ENCODE results near the gene EEPD1.

The EEPD1 gene

DNA sequence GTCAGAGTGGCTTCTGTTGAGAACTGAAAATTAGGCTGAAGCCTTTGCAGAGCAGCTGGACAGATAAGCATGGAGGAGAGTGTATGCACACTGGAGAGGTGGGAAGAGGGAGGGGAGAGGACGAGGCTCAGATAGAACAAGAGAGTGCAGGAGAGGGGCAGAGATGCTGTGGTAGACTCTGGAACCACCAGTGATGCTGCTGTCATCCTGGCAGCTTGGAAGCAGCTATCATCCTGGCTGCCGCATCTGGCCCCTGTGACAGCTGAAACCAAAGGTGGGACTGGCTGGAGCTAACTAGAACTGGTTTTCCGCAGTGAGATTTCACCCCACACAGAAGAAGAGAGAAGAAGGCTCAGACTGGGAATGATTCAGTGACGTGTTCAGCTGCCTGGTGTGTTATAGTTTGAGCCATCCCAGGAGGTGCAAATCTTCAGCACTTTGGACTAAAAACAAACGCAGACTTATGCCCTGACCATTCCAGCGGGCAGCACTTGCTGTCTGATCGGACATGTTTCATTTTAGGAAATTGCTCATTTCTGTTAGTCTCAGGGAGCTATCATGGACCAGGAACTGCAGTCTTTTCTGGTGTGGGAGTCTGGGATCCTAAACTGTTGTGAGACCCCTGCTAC lies 38.4 kb downstream of the EEPD1 start:
- DNase-seq (ENCODE audit: low read depth), result no peak

DNA sequence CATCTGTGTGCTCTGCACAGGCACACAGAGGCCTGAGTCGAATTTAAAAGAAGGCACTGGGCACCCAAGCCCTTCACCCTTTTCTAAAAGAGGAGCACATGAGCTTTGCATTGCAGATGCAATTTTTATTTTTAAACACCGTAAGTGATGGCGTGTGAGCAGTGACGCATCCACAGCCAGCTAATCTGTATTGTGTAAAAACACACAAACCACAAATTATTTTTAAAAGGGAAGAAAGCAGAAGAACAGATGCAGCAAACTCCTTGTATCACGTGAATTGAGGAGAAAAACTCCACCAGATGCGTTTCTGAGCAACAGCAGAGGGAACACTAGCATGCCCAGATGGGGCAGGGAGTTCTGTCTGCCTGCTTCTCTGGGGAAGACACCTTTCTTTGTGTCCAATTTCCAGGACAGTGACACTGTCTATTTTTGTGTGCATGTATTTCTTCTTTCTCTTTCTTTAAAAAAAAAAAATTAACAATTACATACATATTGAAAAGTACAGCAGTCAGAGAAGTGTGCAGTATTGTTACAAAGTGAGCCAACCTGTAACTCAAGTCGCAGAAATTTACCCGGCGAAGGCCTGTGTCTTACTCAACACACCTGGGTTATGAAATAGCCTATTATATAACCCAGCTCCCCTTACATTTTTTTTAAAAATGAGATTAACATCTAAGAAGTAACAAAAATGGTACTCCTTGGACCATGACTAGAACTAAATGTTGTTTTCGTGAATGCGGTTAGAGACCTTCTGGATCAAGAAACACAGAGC lies 39.2 kb downstream of the EEPD1 start:
- DNase-seq (ENCODE audit: low read depth), result no peak

DNA sequence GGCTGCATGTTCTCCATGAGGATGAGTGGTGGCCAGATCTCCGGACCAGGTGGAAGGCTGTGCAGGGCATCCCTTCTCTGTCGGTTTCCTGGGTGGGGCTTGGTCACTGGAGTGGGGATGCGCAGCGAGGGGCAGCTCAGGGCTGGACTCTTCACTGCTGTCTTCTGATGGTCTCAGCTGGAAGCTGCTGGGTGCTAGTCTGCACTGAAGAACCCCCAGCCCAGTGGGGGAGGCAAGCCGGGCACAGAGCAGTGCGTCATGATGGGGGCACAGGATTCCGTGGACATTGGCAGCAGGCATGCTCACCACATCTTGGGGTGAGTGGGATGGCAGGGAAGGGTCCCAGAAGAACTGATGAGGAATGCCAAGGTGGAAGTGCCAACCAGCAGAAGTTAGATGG lies 39.8 kb downstream of the EEPD1 start:
- no peak for DNase-seq (ENCODE audit: low read depth)

DNA sequence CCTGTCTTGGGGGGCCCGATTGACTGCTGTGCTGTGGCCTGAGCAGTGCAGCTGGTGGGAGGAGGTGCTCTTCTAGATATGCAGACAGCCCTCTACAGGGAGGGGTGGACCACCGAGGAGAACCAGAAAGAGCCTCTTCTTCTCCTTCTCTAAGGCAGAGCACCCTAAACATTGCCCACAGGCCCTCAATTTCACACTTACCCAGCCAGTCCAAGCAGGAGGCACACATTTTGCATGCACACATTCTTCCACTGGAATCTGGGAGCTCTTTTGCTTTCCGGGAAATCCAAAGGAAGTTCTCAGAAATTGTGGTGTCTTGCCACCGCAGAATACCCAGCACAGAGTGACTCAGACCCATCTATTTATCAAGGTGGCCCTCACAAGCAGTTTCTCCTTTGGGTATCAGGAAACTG lies 45.8 kb downstream of the EEPD1 start:
- no peak for DNase-seq (ENCODE audit: low read depth)

DNA sequence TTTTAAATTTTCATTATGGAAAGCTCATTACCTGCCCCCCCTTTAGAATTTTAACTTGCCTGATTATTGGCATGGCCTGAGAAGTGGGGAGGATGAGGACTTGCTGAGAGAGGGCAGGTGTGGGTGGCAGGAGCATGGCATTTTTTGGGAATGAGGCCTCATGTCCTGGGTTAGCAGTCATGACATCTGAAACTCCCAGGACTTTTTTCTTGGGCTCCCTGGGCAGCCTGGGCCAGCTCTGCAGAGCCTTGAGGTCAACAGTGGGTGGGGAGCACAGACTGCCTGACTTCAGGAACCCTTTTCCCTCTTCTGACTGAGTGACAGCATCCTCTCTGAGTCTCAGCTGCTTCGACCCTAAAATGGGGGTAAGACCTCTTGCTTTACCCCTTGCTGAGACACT lies 46.3 kb downstream of the EEPD1 start:
- DNase-seq (ENCODE audit: low read depth), result no peak

DNA sequence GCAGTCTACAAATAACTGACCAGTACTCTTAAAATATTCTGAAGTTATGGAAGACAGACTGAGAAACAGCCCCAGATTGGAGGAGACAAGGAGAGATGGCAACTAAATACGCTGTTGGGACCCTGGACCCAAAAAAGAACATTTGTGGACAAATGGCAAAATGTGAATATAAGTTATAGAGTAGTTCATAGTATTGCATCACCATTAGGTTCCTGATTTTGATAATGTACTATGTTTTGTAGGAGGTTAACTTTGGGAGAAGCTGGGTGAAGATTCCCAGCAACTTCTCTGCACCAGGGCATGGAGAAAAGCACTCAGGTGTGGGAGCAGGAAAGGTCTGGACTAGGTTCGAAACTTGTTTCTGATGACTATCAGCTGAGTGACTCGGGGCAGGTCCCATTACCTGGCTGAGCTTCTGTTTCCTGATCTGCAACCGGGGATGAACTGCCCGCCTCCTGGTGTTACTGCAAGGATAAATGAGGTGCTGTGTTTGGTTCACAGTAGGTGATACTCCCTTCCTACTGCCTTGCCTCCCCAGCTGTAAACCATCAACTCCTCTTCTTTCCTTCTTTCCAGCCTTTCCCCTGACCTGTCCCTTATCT lies 48.2 kb downstream of the EEPD1 start:
- DNase-seq (ENCODE audit: low read depth), result no peak

DNA sequence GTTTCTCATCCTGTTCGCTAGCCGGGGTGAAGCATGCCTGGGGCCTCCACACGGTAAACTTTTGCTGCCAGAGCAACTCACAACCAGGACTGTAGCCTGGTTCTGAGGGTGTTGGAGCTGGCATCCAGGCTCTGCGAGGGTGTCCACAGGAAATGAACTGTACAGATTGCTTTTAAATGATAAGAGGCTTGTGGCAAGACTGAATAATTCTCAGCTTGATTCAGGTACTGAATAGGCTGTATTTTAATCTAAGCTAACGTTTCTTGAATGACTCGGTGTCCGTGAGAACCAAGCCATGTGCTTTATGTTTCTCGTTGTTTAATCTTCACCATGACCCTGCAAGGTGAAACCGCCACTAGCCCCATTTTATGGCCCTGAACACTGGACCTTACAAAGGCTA lies 49.3 kb downstream of the EEPD1 start:
- DNase-seq (ENCODE audit: low read depth), result no peak

DNA sequence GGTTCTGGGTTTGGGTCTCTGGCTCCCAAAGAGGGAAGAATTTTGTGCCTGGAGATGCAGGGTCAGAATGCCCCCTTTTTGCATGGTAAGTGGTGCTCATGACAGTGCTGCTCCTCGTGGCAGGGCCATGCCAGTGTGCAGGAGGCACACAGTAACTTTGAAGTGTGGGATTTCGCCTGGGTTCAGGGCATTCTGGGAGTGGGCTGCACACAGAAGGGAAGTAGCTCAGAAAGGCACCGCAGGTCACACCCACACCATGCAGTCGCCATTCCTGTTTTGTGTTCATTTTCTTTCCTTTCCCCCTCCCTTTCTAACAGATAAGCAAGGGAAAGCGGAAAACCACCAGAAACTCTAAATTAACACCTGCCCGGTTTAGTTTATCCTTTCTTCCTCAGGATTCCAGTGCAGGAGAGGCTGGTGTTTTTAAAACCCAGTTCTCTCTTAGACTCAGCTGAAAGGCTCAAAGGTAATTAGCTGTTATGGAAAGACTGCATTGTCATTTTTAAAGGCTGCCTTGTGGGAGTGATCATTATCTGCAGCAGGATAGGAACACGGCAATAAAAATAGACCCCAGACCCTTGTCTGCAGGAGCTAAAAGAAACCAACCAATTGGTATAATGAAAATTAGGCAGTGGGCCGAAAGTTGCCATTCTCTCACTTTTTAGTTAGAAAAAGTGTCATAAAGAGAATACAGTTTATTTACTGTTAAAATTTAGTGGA lies 50.2 kb downstream of the EEPD1 start:
- no peak for DNase-seq (ENCODE audit: low read depth)

DNA sequence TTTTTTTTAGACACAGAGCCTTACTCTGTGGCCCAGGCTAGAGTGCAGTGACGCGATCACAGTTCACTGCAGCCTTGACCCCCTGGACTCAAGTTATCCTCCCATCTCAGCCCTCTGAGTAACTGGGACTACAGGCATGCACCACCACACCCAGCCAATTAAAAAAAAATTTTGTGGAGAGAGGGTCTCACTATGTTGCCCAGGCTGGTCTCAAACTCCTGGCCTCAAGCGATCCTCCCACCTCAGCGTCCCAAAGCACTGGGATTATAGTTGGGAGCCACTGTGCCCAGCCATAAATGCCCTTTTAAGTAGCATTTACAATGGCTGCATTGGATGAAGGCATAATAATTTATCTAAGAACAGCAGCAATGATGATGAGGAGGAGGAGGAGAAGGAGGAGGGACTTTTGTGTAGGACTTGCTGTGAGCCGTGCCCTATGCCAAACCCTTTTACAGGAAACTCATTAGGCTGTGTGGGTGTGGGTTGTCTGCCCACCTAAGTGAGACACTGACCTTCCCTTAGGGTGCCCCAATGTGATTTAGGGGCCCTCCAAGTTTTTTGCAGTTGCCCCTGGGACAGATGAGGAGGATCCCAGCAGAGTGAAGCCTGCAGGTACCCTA lies 51.1 kb downstream of the EEPD1 start:
- DNase-seq (ENCODE audit: low read depth), result no peak

DNA sequence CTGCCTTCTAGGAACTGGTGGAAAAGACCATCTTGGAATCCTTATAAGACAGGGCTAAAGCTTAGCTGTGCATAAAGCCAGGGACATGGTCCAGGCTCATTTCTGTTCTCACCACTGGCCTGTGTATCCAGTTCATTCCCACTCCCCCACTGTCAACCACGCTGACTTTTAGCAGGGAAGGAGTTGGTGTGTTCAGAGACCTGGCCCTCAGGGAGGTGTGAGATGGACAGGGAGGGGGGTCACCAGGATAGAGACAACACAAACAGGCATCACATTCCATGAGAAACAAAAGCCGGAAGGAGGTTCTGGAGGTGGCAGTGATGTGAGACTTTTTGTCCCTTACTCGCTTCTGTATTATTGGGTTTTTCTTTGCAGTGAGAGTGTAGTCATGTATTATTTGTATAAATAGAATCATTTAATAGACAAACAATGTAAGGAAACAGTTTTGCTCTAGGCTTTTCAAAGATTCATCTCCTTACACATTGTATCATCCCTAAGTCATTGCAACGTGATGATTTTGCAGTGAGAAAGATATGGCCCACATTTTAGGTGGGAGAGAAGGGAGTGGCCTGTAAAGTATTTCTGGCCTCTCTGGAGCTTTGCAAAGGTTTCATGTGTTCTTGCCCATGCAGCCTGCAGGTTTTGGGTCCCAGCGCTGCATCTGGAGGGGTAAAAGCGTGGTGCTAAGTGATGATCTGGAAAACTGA lies 52.0 kb downstream of the EEPD1 start:
- no peak for DNase-seq (ENCODE audit: low read depth)

DNA sequence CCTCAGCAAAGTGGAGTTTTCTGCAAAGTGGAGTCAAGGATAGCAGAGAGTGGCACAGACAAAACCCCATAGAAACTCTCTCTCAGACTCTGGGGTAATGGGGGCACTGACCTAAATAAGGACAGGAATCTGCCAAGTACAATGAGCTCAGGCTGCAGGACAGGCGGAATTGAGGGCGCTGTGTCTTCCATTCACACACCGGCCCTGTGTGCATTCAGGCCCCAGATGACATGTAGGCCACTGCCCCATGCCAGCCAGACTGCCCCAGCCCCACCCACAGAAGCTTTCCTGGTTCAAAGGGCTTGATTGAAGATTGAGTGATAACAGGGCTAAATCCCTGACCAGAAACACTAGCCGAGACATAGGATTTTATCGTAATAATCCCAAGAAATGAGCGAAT lies 52.7 kb downstream of the EEPD1 start:
- DNase-seq (ENCODE audit: low read depth), result no peak

DNA sequence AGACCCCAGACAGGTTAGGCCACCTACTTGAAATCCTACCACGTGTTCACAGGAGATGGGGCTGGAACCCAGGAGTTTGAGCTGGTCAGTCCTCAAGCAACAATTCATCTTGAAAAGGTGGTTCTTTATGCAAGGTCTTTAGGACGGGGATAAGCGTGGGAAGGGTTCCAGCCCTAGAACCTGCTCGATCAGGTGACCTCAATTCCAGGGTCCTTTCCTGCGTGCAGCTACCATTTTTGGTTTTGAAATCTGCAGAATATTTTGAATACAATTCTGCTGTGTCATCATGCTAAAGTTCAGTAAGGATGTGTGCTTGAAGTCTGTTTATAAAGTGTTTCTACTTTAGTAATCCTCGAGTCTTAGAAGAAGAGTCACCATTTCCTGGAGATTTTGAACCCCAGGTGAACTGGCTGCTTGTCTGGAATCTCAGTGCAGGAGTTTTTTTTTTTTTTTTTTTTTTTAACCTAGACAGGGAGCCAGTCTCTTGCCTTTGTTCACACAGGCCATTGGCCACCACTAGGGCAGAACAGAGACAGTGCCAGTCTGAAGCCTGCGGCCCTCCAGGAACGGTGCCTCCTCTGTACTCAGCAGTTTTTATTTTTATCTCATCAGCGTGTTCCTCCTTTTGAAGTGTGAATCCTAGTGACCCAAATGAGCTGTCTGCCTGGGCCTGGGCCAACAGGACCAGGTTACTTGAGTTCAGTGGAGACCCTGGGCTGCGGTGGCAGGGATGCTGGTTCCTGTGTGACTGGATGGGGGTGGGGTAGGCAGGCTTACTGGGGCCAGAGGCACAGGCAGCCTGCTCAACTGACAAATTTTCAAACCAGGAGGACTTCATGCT lies 54.6 kb downstream of the EEPD1 start:
- peak; percentile 88 for DNase-seq (ENCODE audit: low read depth)

DNA sequence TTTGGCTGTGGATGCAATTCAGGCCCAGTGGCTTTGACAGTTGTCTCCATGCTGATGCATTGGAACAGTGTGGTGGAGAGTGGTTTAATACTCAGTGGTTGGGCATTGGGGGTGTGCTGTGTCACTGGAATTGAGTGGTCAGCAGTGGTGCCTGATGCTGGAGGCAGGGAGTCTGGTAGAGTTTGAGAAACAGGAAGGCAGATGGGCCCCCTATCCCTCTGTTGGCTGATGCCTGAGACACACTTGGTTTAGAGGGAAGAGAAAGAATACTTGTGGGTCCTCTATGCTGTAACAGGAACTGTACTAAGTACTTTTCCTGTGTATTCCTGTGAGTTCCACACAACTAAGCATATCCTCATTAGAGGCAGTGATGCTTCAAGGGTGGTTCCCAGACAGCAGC lies 55.4 kb downstream of the EEPD1 start:
- DNase-seq (ENCODE audit: low read depth), result no peak

DNA sequence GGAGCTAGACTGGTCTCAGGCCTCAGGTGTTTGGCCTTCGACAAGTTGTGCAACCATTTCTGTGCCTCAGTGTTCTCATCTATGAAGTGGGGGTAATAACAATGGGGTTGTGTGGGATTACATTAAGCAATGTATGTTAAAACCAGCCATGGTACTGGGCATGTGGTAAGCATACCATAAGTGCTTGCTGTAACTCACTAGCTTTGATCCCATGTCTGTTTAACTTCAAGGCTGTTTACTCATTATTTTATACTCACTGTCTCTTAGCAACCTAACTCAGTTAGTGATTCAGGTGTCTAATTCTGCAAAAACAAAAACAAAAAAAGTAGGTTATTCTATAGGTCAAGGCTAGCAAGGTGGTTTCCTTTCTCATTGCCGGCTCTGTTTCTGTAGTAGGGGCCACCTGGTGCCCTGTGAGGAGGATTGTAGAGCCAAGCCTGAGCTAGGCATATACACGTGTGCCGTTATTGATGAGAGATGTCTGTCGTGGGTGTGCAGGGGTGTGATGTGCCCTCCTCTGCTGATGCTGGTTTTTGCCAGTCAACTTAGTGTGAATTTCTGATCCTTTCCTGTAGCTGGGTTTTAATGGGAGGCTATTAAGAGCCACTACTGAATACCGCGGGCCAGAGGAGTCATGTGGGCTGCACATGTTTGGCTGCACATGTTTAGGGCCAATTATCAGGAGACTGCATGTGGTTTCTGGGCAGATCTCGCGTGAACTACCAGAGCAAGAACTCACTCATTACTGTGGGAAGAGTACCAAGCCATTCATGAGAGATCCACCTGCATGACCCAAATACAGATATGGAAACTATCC lies 56.2 kb downstream of the EEPD1 start:
- DNase-seq (ENCODE audit: low read depth), result no peak

DNA sequence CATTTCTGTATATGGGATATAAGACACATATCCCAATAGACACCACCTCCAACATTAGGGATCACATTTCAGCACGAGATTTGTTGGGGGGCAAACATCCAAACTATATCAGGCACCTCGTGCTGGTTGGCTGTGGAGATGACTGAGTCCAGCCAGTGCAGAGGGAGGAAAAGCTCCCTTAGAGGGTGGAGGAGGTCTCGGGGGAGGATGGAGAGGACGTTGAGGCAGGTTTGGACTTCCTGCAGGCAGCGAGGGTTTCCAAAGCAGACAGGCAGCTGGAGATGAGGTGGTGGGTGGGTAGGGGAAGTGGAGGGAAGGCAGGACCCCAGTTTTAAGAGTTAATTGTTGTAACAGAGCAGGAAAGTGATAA lies 56.7 kb downstream of the EEPD1 start:
- no peak for DNase-seq (ENCODE audit: low read depth)

DNA sequence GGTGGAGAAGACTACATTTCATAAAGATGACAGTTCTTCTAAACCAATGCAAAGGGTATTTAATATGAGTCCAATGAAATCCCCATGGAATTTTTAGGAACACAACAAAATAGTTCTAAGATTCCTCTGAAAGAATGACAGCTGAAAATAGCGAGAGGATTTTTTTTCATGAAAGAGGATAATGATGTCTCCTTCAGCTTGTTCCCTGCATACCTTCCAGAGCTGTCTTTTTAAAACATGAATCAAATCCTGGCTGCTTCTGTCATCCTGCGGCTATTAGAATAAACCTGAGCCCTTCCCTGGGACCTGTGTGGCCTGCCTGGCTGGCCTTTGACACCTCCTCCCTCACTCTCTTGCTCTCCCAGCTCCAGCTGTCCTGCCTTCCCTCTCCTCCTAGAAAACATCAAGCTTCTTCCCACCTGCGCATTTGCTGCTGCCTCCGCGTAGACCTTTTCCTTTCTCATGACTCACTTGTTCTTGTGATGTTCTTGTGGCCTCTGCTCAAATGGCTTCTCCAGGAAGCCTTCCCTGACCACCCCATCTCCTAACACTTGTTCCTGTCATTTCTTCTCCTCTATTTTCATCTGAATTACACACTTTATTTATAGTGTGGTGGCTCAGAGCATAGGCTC lies 57.4 kb downstream of the EEPD1 start:
- no peak for DNase-seq (ENCODE audit: low read depth)

DNA sequence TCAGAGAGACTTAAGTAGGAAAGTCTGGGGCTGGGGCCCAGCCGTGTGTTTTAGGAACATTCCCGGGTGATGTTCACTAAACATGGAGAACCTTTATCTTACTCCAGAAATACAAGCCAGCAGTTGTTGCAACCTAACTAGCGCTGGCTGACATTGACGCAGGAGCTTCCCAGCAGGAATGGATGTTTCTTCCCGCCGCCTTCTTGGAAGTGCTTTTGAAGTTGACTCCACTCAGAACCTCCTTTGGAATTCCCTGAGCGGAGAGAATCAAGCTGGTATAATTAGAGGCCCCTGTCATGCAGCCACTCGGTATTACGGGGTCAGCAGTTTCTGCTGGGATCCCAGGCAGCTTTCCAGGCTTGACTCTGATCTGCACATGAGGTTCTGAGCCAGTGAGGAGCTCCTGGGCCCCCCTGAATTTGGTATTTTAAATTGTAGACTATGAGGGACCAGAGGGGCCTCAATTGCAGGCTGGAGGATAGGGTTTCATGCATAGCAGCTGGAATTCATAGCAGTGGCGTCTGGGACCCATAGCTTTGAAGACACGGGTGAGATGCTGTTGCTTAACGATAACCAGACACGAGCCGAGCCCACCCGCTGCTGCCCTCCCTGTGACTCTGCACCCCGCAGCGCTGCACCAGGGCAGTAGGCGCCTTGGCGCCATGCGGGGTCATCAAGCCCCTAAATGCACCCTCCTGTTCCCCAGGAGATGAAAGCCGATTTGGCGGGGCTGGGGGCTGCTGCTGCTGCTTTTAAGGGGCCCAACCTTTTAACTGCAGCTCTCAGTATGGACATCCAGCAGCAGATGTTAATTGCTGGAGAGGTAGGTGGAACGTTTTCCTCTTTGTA lies 61.8 kb downstream of the EEPD1 start:
- DNase-seq (ENCODE audit: low read depth), result no peak

DNA sequence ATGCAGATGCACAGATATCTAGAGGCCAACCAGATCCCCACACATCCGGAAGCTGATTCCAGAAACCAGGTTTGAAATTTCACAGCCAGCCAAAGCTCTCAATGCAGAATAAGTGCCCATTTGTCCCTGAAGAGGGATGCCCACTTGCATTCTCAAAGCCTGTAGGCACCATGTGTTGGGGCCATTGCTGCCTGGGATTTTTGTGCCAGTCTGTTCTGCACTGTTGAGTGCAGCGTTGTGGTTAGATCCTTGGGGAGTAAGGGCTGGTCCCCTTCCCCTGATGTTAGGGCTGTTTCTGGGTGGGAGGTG lies 62.4 kb downstream of the EEPD1 start:
- DNase-seq (ENCODE audit: low read depth), result no peak

All from non-pigmented ciliary epithelial cell (primary cell).